Measurements from ENCODE around the gene PHLPP1. TPM values are rescaled to one million over a fixed set of nuclear protein-coding genes. Genes with fewer than 3 reads are reported as not detected.

PHLPP1 gene
- total RNA-seq, 1 donor from 2014 or later, result 13.3 TPM

DNA sequence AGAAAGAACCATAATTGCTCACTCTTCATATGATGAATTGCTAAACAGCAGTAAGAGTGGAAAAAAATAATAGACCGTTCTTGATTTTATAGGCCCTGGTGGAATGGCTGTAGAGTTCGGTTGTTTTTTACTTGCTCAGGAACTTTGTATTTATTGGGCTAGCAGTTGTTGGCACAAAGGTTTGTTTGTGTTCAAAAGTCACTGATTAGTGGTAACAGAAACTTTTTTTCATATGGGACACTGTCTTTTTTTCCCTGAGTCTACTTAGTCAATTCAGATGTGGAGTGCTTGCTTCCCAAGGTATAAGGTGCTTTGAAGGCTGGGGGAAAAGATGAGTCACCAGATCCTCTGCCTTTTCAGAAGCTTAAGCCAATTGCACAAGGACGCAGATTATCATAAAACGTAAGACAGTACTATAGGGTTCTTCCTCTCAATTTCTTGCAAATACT is 25.8 kb downstream of the PHLPP1 start:
- H3K4me3 ChIP-seq (ENCODE audit: insufficient read depth, low read depth, low read length), result no peak overlapping the region
- H3K4me1 ChIP-seq (ENCODE audit: insufficient read depth, low read length), result no peaks in the 10 kb centered on the region
- H2AFZ ChIP-seq (ENCODE audit: low read depth, low read length), result no peak overlapping the region
- H3K27ac ChIP-seq (ENCODE audit: low read depth, low read length), result no peak overlapping the region
- no peak for FAIRE-seq
- no peaks in the 10 kb centered on the region for H3K27me3 ChIP-seq (ENCODE audit: insufficient read depth, low read length)
- TF ChIP-seq EZH2 (IDR thresholded peaks at IDR 0.05; ENCODE audit: insufficient read depth, low read length), result no peak
- TF ChIP-seq, protein P1, sequence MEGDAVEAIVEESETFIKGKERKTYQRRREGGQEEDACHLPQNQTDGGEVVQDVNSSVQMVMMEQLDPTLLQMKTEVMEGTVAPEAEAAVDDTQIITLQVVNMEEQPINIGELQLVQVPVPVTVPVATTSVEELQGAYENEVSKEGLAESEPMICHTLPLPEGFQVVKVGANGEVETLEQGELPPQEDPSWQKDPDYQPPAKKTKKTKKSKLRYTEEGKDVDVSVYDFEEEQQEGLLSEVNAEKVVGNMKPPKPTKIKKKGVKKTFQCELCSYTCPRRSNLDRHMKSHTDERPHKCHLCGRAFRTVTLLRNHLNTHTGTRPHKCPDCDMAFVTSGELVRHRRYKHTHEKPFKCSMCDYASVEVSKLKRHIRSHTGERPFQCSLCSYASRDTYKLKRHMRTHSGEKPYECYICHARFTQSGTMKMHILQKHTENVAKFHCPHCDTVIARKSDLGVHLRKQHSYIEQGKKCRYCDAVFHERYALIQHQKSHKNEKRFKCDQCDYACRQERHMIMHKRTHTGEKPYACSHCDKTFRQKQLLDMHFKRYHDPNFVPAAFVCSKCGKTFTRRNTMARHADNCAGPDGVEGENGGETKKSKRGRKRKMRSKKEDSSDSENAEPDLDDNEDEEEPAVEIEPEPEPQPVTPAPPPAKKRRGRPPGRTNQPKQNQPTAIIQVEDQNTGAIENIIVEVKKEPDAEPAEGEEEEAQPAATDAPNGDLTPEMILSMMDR (IDR thresholded peaks at IDR 0.05; ENCODE audit: insufficient read depth, low read depth, low read length), result no peak
- H3K9ac ChIP-seq (ENCODE audit: low read length), result no peak overlapping the region
- no peaks in the 10 kb centered on the region for H3K27me3 Mint-ChIP-seq (ENCODE audit: low read depth, unreplicated experiment)
- H3K4me2 ChIP-seq (ENCODE audit: low read length), result no peak overlapping the region
- H3K27ac Mint-ChIP-seq (ENCODE audit: unreplicated experiment), result peak overlapping the region; percentile 76
- H3K9me3 Mint-ChIP-seq (ENCODE audit: unreplicated experiment), result no peaks in the 10 kb centered on the region
- H3K79me2 ChIP-seq (ENCODE audit: insufficient read depth, low read length), result peaks cover 52% of the 10 kb centered on the region
- peak; percentile 90 for DNase-seq (ENCODE audit: low read depth)
- H3K4me3 Mint-ChIP-seq (ENCODE audit: unreplicated experiment), result no peak overlapping the region
- no peaks in the 10 kb centered on the region for H3K36me3 ChIP-seq (ENCODE audit: insufficient read depth, low read length)
- H3K36me3 Mint-ChIP-seq (ENCODE audit: low read depth, unreplicated experiment), result no peaks in the 10 kb centered on the region
- no peaks in the 10 kb centered on the region for H3K9me3 ChIP-seq (ENCODE audit: insufficient read depth, low read depth, low read length)
- peaks cover 34% of the 10 kb centered on the region for H3K4me1 Mint-ChIP-seq (ENCODE audit: low read depth, unreplicated experiment)
- peaks cover 13% of the 10 kb centered on the region for H4K20me1 ChIP-seq (ENCODE audit: insufficient read depth, low read length)

DNA sequence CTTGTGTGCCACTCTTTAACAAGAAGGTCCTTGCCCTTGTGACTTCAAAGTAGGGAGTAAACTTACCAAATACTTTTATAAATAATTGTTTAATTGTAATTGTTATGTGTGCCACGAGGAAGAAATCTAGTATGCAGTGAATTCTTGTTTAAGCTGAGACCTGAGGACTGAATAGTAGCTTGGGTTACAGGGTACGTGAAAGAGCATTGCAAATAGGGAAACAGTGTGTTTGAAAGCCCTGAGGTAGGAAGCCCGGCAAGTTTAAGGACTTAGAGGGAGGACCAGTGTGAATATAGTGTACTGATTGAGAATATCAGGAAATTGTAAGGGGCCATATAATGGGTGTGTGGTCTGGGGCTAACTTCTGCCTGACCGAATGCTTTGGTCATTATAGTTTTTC is 26.2 kb downstream of the PHLPP1 start:
- no peak overlapping the region for H3K9ac ChIP-seq (ENCODE audit: low read length)
- H4K20me1 ChIP-seq (ENCODE audit: insufficient read depth, low read length), result peaks cover 13% of the 10 kb centered on the region
- H3K9me3 Mint-ChIP-seq (ENCODE audit: unreplicated experiment), result no peaks in the 10 kb centered on the region
- H3K27ac ChIP-seq (ENCODE audit: low read depth, low read length), result no peak overlapping the region
- no peak overlapping the region for H2AFZ ChIP-seq (ENCODE audit: low read depth, low read length)
- H3K4me1 Mint-ChIP-seq (ENCODE audit: low read depth, unreplicated experiment), result peaks cover 32% of the 10 kb centered on the region
- H3K27me3 ChIP-seq (ENCODE audit: insufficient read depth, low read length), result no peaks in the 10 kb centered on the region
- H3K4me2 ChIP-seq (ENCODE audit: low read length), result no peak overlapping the region
- no peaks in the 10 kb centered on the region for H3K9me3 ChIP-seq (ENCODE audit: insufficient read depth, low read depth, low read length)
- no peak overlapping the region for H3K4me3 ChIP-seq (ENCODE audit: insufficient read depth, low read depth, low read length)
- no peaks in the 10 kb centered on the region for H3K36me3 ChIP-seq (ENCODE audit: insufficient read depth, low read length)
- FAIRE-seq (no peak), DNase-seq (ENCODE audit: low read depth) (no peak)
- H3K4me1 ChIP-seq (ENCODE audit: insufficient read depth, low read length), result no peaks in the 10 kb centered on the region
- H3K4me3 Mint-ChIP-seq (ENCODE audit: unreplicated experiment), result no peak overlapping the region
- no peak for TF ChIP-seq EZH2 (IDR thresholded peaks at IDR 0.05; ENCODE audit: insufficient read depth, low read length)
- TF ChIP-seq, protein P1 (IDR thresholded peaks at IDR 0.05; ENCODE audit: insufficient read depth, low read depth, low read length), result no peak
- no peaks in the 10 kb centered on the region for H3K27me3 Mint-ChIP-seq (ENCODE audit: low read depth, unreplicated experiment)
- H3K36me3 Mint-ChIP-seq (ENCODE audit: low read depth, unreplicated experiment), result no peaks in the 10 kb centered on the region
- H3K27ac Mint-ChIP-seq (ENCODE audit: unreplicated experiment), result peak overlapping the region; percentile 72
- H3K79me2 ChIP-seq (ENCODE audit: insufficient read depth, low read length), result peaks cover 50% of the 10 kb centered on the region

DNA sequence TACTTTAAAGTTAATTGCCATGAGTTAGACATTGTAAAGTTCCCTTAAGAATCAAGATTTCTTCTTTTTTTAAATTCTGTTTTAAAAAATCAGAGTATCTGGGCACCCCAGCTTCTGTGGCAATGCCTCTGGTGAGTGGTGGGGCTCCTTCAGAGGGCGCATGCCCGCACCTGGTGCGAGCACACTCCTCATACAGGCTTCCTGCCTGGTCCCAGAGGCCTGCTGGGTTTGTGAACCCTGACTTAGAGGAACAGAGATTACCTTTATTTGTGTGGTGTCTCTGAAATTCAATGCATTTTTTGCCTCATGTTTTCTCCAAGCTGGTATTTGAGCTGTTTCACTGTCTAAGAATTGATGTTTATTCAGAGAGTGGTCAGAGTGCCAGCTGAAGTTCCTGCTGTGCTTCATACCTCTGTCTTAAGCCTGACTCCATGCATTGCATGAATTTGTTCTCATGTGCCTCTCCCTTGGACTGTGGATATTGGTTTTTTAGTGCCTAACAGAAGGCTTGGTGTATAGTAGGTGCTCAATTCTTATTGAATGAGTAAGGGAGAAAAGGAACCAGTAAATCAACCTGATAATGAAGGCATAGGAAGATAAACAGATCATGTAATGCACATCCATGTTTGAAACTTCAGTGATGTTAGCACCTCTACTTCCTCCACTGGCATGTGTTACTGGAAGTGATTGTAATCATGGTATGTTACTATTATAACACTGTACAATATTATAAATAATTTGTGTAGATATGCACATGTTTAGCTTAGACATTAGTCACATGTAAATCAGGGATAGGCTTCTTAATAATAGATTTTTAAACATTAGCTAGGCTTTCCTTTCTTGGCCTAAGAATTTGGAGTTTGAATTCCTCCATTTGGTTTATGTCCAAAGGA is 29.0 kb downstream of the PHLPP1 start:
- Histone ChIP-seq H3K79me2 (ENCODE audit: insufficient read depth, low read length) (peaks cover 52% of the 10 kb centered on the region), H3K4me1 (ENCODE audit: insufficient read depth, low read length) (no peaks in the 10 kb centered on the region), H2AFZ (ENCODE audit: low read depth, low read length) (no peak overlapping the region), H3K9me3 (ENCODE audit: insufficient read depth, low read depth, low read length) (no peaks in the 10 kb centered on the region), H3K36me3 (ENCODE audit: insufficient read depth, low read length) (no peaks in the 10 kb centered on the region), H3K9ac (ENCODE audit: low read length) (no peak overlapping the region), H3K27ac (ENCODE audit: low read depth, low read length) (no peak overlapping the region), H3K4me2 (ENCODE audit: low read length) (no peak overlapping the region), H3K4me3 (ENCODE audit: insufficient read depth, low read depth, low read length) (no peak overlapping the region), H4K20me1 (ENCODE audit: insufficient read depth, low read length) (peaks cover 8% of the 10 kb centered on the region), H3K27me3 (ENCODE audit: insufficient read depth, low read length) (no peaks in the 10 kb centered on the region)
- FAIRE-seq, result peak; percentile 50
- H3K36me3 Mint-ChIP-seq (ENCODE audit: low read depth, unreplicated experiment), result no peaks in the 10 kb centered on the region
- H3K27me3 Mint-ChIP-seq (ENCODE audit: low read depth, unreplicated experiment), result no peaks in the 10 kb centered on the region
- no peaks in the 10 kb centered on the region for H3K9me3 Mint-ChIP-seq (ENCODE audit: unreplicated experiment)
- H3K4me3 Mint-ChIP-seq (ENCODE audit: unreplicated experiment), result no peak overlapping the region
- peaks cover 21% of the 10 kb centered on the region for H3K4me1 Mint-ChIP-seq (ENCODE audit: low read depth, unreplicated experiment)
- no peak for TF ChIP-seq EZH2 (IDR thresholded peaks at IDR 0.05; ENCODE audit: insufficient read depth, low read length)
- TF ChIP-seq, protein P1 (IDR thresholded peaks at IDR 0.05; ENCODE audit: insufficient read depth, low read depth, low read length), result no peak
- no peak overlapping the region for H3K27ac Mint-ChIP-seq (ENCODE audit: unreplicated experiment)
- DNase-seq (ENCODE audit: low read depth), result no peak

Data from astrocyte (in vitro differentiated cells and primary cell).